Medulla oblongata (tissue), 1 donor: Measurements from ENCODE around the gene SMO.
A peak's percentile ranks its signal among the peaks of the same experiment; 100 is the strongest.
"Not testable (repeated sequence)": the region's sequence is repeated elsewhere in the genome, so short reads cannot be mapped to it uniquely, and the experiment has no call there.

Experiments used
- DNase-seq: peaks from one replicate; pipeline ENCODE4 v3.0.0-alpha.2; 2015; ENCODE audit errors: extremely low spot score

Gene SMO

GRCh38 chr7:129169686-129170440 is 18.6 kb upstream of the SMO start:
- peak; percentile 58 for DNase-seq

- DNase-seq: no peak
These were observed 17.9 kb upstream of the SMO start for GRCh38 chr7:129170441-129171021.

GRCh38 chr7:129173861-129174260 is 14.6 kb upstream of the SMO start:
- DNase-seq: not testable (repeated sequence)

- DNase-seq: no peak
These were observed 11.3 kb upstream of the SMO start for GRCh38 chr7:129176916-129177710.

- no peak for DNase-seq
These were observed 3.3 kb upstream of the SMO start for GRCh38 chr7:129184981-129185670.

- no peak for DNase-seq
These were observed 1.6 kb upstream of the SMO start for GRCh38 chr7:129186749-129187260.

GRCh38 chr7:129187681-129188371 is 607 bp upstream of the SMO start:
- no peak for DNase-seq

GRCh38 chr7:129188892-129189660 is 643 bp downstream of the SMO start:
- no peak for DNase-seq

GRCh38 chr7:129189661-129190310 is 1.4 kb downstream of the SMO start:
- DNase-seq: no peak

GRCh38 chr7:129191272-129191671 is 2.8 kb downstream of the SMO start:
- no peak for DNase-seq

GRCh38 chr7:129193892-129194291 is 5.5 kb downstream of the SMO start:
- no peak for DNase-seq

GRCh38 chr7:129197771-129198170 is 9.3 kb downstream of the SMO start:
- DNase-seq: no peak

GRCh38 chr7:129199406-129199805 is 11.0 kb downstream of the SMO start:
- DNase-seq: no peak

GRCh38 chr7:129202058-129202777 is 13.8 kb downstream of the SMO start:
- no peak for DNase-seq

GRCh38 chr7:129203050-129203741 is 14.8 kb downstream of the SMO start:
- DNase-seq: no peak

GRCh38 chr7:129205126-129205818 is 16.8 kb downstream of the SMO start:
- DNase-seq: no peak

GRCh38 chr7:129205987-129206785 is 17.8 kb downstream of the SMO start:
- no peak for DNase-seq
